Activated CD4-positive, alpha-beta T cell treated with anti-CD3 and anti-CD28 coated beads for 36 hours (primary cell): ENCODE measurements around the gene PEDS1. TPM values are rescaled to one million over a fixed set of nuclear protein-coding genes. Genes with fewer than 3 reads are reported as not detected.
"Not testable (repeated sequence)": the region's sequence is repeated elsewhere in the genome, so short reads cannot be mapped to it uniquely, and the experiment has no call there.

Experiments
- ATAC-seq: fragments of 200-7000 bp; cut with Tn5 transposase; one replicate; pipeline ENCODE4 v1.10.0; 2021; ENCODE audit warnings: mild to moderate bottlenecking, moderate library complexity
- CTCF ChIA-PET: fragments of 350-600 bp; sonication (Branson Sonifier 250); formaldehyde crosslinking; loops from one replicate; lab custom pipeline; 2021; ENCODE audit warnings: antibody characterized with exemption; lab: Charles Lee
- POLR2A ChIA-PET: fragments of 350-600 bp; sonication (Branson Sonifier 250); formaldehyde crosslinking; loops from one replicate; lab custom pipeline; 2021; ENCODE audit warnings: antibody characterized with exemption, inconsistent platforms; lab: Charles Lee
- DNase-seq: peaks from one replicate; pipeline ENCODE4 v3.0.0-alpha.2; 2020
- H3K27ac Mint-ChIP-seq: one replicate; pipeline ENCODE4 v1.8.0; 2021; ENCODE audit warnings: mixed read lengths
- H3K27me3 Mint-ChIP-seq: one replicate; pipeline ENCODE4 v1.8.0; 2021; ENCODE audit warnings: mixed read lengths
- H3K36me3 Mint-ChIP-seq: one replicate; pipeline ENCODE4 v1.8.0; 2021; ENCODE audit warnings: low read depth, mixed read lengths
- H3K4me1 Mint-ChIP-seq: one replicate; pipeline ENCODE4 v1.8.0; 2021; ENCODE audit warnings: mixed read lengths
- H3K4me3 Mint-ChIP-seq: one replicate; pipeline ENCODE4 v1.8.0; 2021; ENCODE audit warnings: mild to moderate bottlenecking, moderate library complexity, mixed read lengths
- H3K9me3 Mint-ChIP-seq: one replicate; pipeline ENCODE4 v1.8.0; 2021; ENCODE audit warnings: low read depth, mixed read lengths
- intact Hi-C, 2 experiments: fragments of 100-400 bp; cut with DNase I in 1 of 2; cut with micrococcal nuclease in 1 of 2; formaldehyde crosslinking; loops; one replicate each; pipeline versions ENCODE4 v1.14.2 to v1.15.1; 2022 to 2024; cut with DNase I, micrococcal nuclease
- total RNA-seq, 2 experiments: library from RNA; stranded (reverse); gene quantifications; one replicate each; pipeline ENCODE4 v1.2.3, GENCODE V29; 2021

Gene PEDS1
- total RNA-seq, 2 experiments from 2014 or later, result 13.2 to 16.8 TPM

DNA sequence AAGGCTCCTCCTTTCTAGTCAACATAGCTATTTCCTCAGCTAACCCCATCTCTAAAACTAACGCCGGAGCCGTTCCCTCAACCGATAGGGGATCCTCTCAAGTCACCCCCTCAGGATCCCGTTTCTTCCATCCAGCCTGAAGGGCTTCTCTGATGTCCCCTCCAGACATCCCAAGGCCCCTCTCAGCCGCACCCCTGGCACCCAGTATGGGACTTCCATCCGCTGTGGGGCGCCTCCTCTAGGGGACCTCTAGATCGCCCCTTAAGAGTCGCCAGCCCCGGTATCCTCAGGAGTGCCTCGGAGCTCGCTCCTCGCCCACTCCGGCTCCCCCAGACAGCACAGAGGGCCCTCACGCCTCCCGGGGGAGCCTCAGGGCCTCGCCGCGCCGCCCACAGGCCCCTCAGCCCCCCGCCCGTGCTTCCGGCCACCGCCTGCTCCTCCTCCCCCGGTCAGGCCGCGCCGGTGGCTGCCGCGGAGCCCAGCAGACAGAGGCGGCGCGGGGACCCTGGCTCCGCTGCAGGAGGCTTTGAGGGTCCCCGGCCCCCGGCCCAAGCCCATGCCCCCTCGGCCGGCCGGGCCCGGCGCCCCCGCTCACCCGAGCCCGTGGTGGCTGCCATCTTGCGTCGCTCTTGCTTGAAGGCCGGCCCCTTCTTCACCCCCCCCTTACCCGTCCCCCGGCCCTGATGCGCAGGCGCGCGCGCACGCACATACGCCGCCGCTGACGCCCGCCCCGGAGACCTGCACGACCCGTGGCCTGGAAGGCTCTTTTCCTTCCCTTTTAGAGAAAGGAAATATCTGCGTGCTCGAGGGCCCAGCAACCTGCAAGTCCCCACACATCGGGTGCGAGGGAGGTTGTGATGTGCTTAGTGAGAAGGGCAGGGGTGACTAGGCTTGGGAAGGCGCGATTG, 40.8 kb downstream of the PEDS1 start, which contains the start of gene UBE2V1:
Gene UBE2V1, minus strand, starts transcription at position 639 of the 908 bp plus-strand sequence. Its CDS starts 22 bp downstream, at position 617.
- Mint-ChIP-seq H3K4me3 (peak within 1 kb of the TSS; percentile 93), H3K9me3 (no peaks in the 10 kb centered on the region), H3K4me1 (peaks cover 70% of the 10 kb centered on the region), H3K27ac (peak within 1 kb of the TSS; percentile 98), H3K36me3 (peaks cover 41% of the 10 kb centered on the region), H3K27me3 (no peaks in the 10 kb centered on the region)
- intact Hi-C loops, result loop anchor here (1.0 to 10.0 kb wide), 10 partner anchors 41 to 928 kb away; partner anchors contain the start of genes PARD6B (in 1 of the 2), PEDS1 (in 1 of the 2), PTPN1 (in 1 of the 2) and SLC9A8 (in 1 of the 2)
- DNase-seq (peak; percentile 94), ATAC-seq (peak; percentile 71)
- ChIA-PET POLR2A (interaction anchor here (1.2 kb wide), 1 partner anchor 34 kb away, joined by 3 read pairs; no protein-coding TSS in a partner anchor), CTCF (interaction anchor here (0.7 to 3.5 kb wide), 8 partner anchors 12 to 165 kb away, joined by 3 to 23 read pairs (median 4); no protein-coding TSS in a partner anchor)

DNA sequence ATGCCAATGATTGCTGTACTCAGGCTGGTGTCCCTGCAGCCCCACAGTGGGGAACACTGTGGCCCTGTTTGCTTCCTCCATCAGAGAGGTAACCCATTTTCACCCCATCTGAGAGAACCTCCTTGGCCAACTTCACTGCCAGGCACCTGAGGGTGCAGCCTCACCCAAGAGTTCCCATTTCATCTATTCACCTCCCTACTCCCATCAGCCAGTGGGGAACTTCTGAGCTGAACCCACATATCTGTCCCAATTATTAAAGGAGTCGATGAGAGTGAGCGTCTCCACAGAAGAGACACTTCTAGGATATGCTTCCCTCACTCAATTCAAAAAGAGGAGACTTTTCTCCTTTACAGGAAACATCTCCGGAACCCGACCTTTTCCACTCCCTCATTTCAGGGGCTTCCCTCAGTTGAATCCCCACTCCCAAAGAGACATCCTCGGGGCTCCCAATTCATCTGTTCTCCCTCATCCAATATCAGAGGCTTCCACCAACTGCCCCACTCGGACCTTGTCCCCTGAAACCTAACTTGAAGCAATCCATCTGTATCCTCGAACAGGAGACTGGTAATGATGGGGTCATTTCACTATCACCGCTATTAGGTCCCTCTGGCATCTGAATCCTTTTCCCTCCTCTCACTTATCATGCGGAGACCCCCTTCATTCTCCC, 41.6 kb downstream of the PEDS1 start:
- Mint-ChIP-seq H3K9me3 (no peaks in the 10 kb centered on the region), H3K36me3 (peaks cover 44% of the 10 kb centered on the region), H3K4me3 (peak overlapping the region; percentile 93), H3K27me3 (no peaks in the 10 kb centered on the region), H3K4me1 (peaks cover 78% of the 10 kb centered on the region), H3K27ac (peak overlapping the region; percentile 92)
- no peak for DNase-seq
- intact Hi-C loops, result loop anchor here (2.0 to 10.0 kb wide), 9 partner anchors 41 to 927 kb away; partner anchors contain the start of genes PEDS1 (in 1 of the 2), PTPN1 (in 1 of the 2), SLC9A8 (in 1 of the 2) and STAU1 (in 1 of the 2)
- ChIA-PET POLR2A (interaction anchor here (1.0 to 1.2 kb wide), 2 partner anchors 35 to 406 kb away, joined by 3 read pairs; no protein-coding TSS in a partner anchor), CTCF (interaction anchor here (0.7 to 3.5 kb wide), 7 partner anchors 9 to 219 kb away, joined by 3 to 23 read pairs (median 4); no protein-coding TSS in a partner anchor)
- no peak for ATAC-seq

DNA sequence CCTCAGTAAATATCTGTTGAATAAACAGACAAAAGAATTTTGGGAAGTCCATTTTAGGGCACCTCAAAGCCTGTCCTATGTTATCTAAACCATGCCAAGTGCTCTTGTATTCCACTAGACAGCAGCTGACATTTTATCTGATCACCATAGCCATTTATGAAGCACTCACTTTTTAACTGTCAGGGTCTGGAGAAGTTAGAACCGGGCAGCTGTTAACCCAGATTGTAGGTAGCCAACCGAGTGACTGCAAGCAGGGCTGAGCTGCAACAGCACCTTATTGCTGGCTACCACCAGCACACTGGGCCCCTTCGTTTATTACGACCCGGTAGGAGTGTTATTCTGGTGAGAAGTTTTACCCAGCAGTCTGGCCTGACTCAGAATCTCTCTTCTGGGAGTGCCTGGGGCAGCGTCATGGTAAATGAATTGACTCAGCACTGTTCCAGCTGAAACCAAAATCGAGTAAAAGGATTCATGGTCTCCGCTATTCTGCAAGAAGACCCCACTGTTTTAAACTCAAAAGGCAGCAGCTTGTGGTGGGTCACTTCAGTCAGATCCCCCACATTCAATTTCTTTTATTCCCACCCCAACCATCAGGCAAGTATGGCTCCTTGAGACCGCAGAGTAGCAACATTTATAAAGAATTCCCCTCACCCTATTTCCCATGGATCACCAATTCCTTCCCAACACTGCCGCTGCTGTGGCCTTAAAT, 42.2 kb downstream of the PEDS1 start:
- Mint-ChIP-seq H3K27me3 (no peaks in the 10 kb centered on the region), H3K36me3 (peaks cover 47% of the 10 kb centered on the region), H3K4me1 (peaks cover 83% of the 10 kb centered on the region), H3K4me3 (peak overlapping the region; percentile 93), H3K27ac (peak overlapping the region; percentile 92), H3K9me3 (no peaks in the 10 kb centered on the region)
- DNase-seq, result peak; percentile 81
- ChIA-PET CTCF (interaction anchor here (0.7 to 3.5 kb wide), 4 partner anchors 9 to 219 kb away, joined by 3 to 23 read pairs (median 6); no protein-coding TSS in a partner anchor), POLR2A (interaction anchor here (1.0 kb wide), 1 partner anchor 407 kb away, joined by 3 read pairs; no protein-coding TSS in a partner anchor)
- intact Hi-C loops, result loop anchor here (2.0 to 10.0 kb wide), 8 partner anchors 42 to 926 kb away; partner anchors contain the start of genes PEDS1 (in 1 of the 2), SLC9A8 (in 1 of the 2), STAU1 (in 1 of the 2) and ZNFX1 (in 1 of the 2)
- peak; percentile 31 for ATAC-seq

DNA sequence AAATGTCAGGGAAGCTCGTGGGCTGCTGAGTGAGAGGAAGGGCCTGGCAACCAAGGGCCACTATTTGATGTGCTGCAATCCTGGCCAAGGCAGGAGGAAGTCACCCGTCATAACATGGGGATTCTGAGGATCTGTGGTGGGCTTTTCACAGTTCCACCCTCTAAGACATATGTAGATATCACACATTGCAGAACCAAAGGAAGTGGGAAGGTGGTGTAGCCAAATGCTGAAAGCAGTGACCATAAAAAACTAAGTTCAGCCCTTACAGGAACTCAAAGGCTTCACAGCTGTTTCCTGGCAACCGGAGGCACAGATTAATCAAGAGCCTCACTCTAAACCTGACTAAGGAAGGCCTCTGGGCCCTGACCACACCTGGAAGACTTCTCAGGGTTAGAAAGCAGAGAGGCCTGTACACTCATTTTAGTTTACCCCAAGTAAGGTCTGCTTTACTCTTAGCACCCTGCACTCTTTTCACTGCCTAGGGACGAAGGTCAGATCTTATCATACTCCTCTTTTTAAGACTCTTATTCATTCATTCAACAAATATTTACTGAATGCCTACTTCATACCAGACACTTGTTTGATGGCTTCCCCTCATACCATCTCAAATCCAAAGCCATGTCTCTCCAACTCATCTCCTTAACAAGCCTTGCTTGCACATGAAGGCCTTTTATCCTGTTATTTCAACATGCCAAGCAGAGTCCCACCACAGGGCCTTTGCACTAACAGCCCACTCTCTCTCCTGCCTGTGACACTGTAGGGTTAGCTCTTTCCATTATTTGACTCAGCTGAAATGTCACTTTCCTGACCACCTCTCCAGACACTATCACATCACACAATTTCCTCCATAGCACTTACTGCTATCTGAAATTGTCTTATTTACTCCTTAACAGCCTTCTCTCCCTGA, 43.1 kb downstream of the PEDS1 start:
- Mint-ChIP-seq H3K27me3 (no peaks in the 10 kb centered on the region), H3K36me3 (peaks cover 50% of the 10 kb centered on the region), H3K4me1 (peaks cover 82% of the 10 kb centered on the region), H3K27ac (peak overlapping the region; percentile 92), H3K4me3 (peak overlapping the region; percentile 93), H3K9me3 (no peaks in the 10 kb centered on the region)
- ATAC-seq (peak; percentile 49), DNase-seq (peak; percentile 69)
- ChIA-PET POLR2A (interaction anchor here (0.6 to 1.5 kb wide), 7 partner anchors 9 to 455 kb away, joined by 3 to 5 read pairs (median 3); no protein-coding TSS in a partner anchor), CTCF (interaction anchor here (0.7 to 3.5 kb wide), 9 partner anchors 10 to 99 kb away, joined by 3 to 23 read pairs (median 4); no protein-coding TSS in a partner anchor)
- intact Hi-C loops, result loop anchor here (2.0 to 10.0 kb wide), 8 partner anchors 42 to 926 kb away; partner anchors contain the start of genes PEDS1 (in 1 of the 2), SLC9A8 (in 1 of the 2), STAU1 (in 1 of the 2) and ZNFX1 (in 1 of the 2)

DNA sequence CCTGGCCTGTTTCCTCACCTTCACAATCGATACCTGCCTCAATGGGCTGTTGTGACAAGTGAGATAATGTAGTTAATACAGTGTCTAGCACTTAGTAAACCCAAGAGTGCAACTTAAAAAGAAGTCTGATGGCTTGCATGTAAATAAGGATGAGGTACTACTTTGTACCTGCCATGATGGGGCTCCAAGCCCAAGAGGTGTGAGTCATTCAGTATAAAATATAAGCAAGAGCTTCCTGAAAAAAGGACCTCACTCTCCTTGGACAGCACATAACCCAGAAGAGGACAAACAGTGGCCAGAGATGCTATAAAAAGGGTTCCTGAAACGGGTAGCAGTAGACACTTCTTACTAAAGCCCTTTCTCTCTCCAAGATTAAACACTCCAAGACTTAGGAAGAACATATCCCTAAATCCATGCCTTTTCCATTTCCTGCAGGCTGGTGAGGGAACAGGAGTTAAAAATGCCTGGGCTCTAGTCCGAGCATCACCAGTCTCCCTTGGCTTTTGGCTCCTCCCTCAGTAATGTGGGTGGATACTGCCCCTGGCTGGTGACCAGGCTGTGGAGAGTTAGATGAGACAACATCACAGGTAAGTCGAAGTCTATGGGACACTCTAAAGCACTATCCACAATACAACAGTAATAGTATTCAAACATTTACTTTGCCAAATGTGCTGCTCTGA, 44.8 kb downstream of the PEDS1 start:
- intact Hi-C loops, result no loop called here
- Mint-ChIP-seq H3K9me3 (no peaks in the 10 kb centered on the region), H3K27me3 (no peaks in the 10 kb centered on the region), H3K4me3 (no peak overlapping the region), H3K27ac (peak overlapping the region; percentile 66), H3K4me1 (peaks cover 73% of the 10 kb centered on the region), H3K36me3 (peaks cover 53% of the 10 kb centered on the region)
- no peak for ATAC-seq
- ChIA-PET CTCF (interaction anchor here (0.6 to 3.5 kb wide), 5 partner anchors 10 to 61 kb away, joined by 3 to 23 read pairs (median 5); no protein-coding TSS in a partner anchor), POLR2A (interaction anchor here (0.8 to 1.5 kb wide), 3 partner anchors 12 to 385 kb away, joined by 3 to 4 read pairs (median 4); no protein-coding TSS in a partner anchor)
- DNase-seq, result no peak

DNA sequence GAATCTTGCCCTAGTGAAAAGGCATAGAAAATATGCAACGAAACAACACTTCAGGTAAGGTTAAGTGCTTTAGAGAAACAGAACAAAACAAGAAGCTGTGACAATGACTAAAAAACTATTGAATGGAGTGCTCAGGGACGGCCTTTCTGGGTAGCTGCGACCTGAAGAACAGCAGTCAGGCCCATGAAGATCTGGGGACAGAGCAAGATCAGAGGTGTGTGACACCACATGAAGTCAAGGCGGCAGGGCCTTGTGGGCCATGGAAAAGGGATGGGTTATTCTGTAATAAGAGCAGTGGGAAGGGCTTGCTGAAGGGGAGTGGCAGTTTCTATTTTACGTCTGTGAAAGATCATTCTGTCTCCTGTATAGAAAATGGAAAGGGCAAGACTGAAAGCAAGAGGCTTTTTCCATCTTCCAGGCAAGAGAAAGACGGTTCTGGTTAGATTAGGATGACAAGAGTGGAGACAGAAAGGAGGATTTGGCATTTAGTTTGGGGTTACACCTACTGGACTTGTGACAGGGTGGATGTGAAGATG, 45.7 kb downstream of the PEDS1 start:
- H3K27me3 Mint-ChIP-seq, result no peaks in the 10 kb centered on the region
- no peaks in the 10 kb centered on the region for H3K9me3 Mint-ChIP-seq
- DNase-seq (no peak), ATAC-seq (no peak)
- H3K27ac Mint-ChIP-seq, result peak overlapping the region; percentile 66
- H3K4me1 Mint-ChIP-seq, result peaks cover 77% of the 10 kb centered on the region
- intact Hi-C loops, result no loop called here
- CTCF ChIA-PET, result interaction anchor here (0.6 to 2.9 kb wide), 4 partner anchors 9 to 24 kb away, joined by 3 to 17 read pairs (median 5); no protein-coding TSS in a partner anchor
- POLR2A ChIA-PET, result no interaction called here
- peaks cover 53% of the 10 kb centered on the region for H3K36me3 Mint-ChIP-seq
- H3K4me3 Mint-ChIP-seq, result no peak overlapping the region

DNA sequence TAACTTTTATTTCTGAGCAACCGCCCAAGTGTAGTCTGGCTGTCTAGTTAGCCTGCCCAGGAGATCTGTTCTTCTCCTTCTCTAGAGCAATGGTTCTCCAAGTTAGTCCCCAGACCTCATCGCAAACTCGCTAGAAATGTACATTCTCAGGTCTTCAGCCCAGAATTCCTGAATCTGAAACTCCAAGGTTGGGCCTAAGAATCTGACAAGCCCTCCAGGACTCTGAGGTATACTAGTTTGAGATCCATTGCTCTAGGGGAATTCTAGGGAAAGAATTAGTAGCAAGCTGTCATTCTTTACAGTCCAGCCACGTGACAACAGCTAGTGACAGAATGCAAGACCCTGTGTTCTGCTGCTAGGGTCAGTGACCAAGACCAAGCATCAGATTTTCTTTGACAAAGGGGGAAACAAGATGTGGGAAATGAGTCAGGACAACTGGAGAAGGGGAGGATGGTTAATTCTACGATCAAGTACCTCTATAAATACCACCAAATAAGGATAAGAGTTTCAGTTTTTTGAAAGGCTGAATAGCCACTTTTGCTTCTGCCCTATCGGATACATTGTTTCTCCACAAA, 46.4 kb downstream of the PEDS1 start:
- Mint-ChIP-seq H3K27me3 (no peaks in the 10 kb centered on the region), H3K4me3 (no peak overlapping the region), H3K4me1 (peaks cover 84% of the 10 kb centered on the region), H3K9me3 (no peaks in the 10 kb centered on the region), H3K27ac (peak overlapping the region; percentile 66), H3K36me3 (peaks cover 53% of the 10 kb centered on the region)
- no peak for DNase-seq
- ATAC-seq, result no peak
- POLR2A ChIA-PET, result interaction anchor here (0.6 kb wide), 1 partner anchor 440 kb away, joined by 5 read pairs; no protein-coding TSS in a partner anchor
- intact Hi-C loops, result no loop called here
- CTCF ChIA-PET, result interaction anchor here (0.6 to 2.9 kb wide), 5 partner anchors 14 to 429 kb away, joined by 3 to 17 read pairs (median 4); no protein-coding TSS in a partner anchor

DNA sequence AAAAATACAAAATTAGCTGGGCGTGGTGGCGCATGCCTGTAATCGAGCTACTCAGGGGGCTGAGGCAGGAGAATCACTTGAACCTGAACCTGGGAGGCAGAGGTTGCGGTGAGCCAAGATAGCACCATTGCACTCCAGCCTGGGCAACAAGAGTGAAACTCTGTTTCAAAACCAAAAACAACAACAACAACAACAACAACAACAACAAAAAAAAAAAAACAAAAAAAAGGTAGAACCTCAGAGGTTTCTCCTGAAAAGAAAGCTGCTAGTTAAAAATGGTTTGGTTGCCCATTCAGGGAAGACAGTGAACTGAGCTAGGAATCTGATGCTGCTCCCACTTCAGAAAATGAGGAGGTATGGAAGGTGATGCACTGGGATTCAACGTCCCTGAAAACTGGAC, 46.9 kb downstream of the PEDS1 start:
- H3K4me3 Mint-ChIP-seq, H3K9me3 Mint-ChIP-seq, H3K27ac Mint-ChIP-seq, ATAC-seq, H3K27me3 Mint-ChIP-seq, DNase-seq, intact Hi-C loops: not testable (repeated sequence)
- CTCF ChIA-PET, result interaction anchor here (0.6 to 2.9 kb wide), 10 partner anchors 10 to 430 kb away, joined by 3 to 17 read pairs (median 4); no protein-coding TSS in a partner anchor
- peaks cover 56% of the 10 kb centered on the region for H3K36me3 Mint-ChIP-seq
- peaks cover 86% of the 10 kb centered on the region for H3K4me1 Mint-ChIP-seq
- POLR2A ChIA-PET, result interaction anchor here (0.6 to 0.7 kb wide), 2 partner anchors 126 to 440 kb away, joined by 5 to 16 read pairs; no protein-coding TSS in a partner anchor
